Erythroblast (primary cell): Measurements from ENCODE around the gene ARHGDIB.

Experiments
- GATA1 ChIP-seq: IDR thresholded peaks from 2 replicates; pipeline ENCODE4 v1.6.1; 2011; ENCODE audit warnings: low read depth, mild to moderate bottlenecking, control low read depth, low read length, moderate library complexity
- POLR2A ChIP-seq: IDR thresholded peaks from 2 replicates; pipeline ENCODE4 v1.6.1; 2011; ENCODE audit warnings: mild to moderate bottlenecking, low read length

- TF ChIP-seq POLR2A (no peak), GATA1 (no peak)
These were observed 23.4 kb upstream of the ARHGDIB start for GRCh38 chr12:14984766-14985285.
